SHP77 (cell line): Measurements from ENCODE around the gene INPP5D.
"Not testable (repeated sequence)": the region's sequence is repeated elsewhere in the genome, so short reads cannot be mapped to it uniquely, and the experiment has no call there.

Experiments
- DNase-seq, 2 experiments: peaks; one replicate each; lab custom pipeline; 2025; lab: John Stamatoyannopoulos, UW

INPP5D gene

DNA sequence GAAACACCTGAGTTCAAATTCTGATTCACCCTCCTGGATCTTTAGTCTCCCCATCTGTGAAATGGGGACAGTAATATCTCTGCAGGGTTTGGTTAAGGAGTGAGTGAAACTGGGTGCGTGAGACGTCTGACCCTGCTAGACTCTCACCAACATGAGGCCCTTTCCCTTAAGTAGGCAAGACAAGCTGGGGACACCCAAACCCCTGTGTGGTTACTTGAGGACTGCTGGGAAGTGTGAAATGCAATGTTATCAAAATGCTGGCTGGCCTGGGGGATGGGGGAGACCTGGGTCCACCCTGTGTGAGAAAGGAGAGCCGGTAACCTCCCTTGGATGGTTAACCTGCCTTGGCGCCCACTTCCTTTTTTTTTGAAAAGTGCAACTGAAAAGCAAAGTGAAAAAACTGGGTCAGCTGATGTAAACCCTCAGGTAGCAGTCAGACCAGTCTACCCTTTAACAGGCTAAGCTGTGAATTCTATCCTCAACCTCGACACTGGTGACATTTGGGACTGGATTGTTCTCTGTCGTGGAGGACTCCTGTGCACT is 82.3 kb downstream of the INPP5D start:
- no peak for DNase-seq

GRCh38 chr2:233143700-233144331 is 83.7 kb downstream of the INPP5D start:
- DNase-seq: no peak

DNA sequence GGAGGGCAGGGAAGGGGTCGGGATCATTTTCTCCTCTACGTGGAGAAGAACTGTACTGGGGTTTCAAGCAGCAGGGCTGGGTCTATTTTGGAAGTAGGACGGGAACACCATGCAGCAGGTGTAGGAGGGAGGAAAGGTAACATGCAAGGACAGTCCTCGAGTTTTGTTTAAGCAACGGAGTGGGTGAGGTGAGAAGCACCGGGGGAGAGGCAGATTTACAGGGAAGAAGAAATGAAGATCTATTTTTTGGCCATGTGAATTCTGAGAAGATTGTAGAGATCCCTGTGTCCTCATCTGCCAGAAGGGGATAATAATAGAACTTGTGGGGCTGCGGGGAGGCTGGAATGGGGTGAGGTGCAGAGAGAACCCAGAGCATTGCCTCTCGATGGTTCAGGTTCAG is 85.6 kb downstream of the INPP5D start:
- DNase-seq: no peak

DNA sequence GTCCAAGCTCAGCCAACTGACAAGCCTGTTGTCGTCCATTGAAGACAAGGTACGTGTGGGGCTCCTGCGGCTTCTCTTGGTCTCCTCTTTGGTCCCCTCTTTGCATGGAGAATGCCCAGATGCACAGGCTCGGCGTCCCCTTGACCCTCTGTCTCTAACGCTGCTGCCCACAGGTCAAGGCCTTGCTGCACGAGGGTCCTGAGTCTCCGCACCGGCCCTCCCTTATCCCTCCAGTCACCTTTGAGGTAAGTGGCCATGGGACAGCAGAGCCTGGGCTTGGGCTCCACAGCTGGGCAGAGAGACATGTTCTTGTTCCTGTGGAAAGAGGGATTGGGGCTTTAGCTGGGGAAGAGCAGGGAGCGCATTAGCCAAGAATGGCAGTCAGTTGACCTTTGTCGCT is 86.1 kb downstream of the INPP5D start:
- DNase-seq: no peak

- DNase-seq: no peak
Measured at GRCh38 chr2:233147136-233147828, 87.1 kb downstream of the INPP5D start.

DNA sequence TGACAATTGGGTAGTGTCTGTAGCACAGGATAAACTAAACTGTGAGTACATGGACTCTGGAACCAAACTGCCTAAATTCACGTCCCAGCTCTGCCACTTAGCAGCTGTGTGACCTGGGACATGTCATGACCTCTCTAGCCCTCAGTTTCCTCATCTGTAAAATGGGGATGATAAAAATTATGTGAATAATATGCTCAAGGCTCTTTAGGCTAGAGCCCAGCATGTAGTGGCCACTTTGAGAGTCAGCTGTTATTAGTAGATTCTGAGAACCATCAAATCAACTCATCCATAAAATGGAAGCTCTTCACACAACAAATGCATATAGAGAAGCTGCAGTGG is 87.7 kb downstream of the INPP5D start:
- no peak for DNase-seq

GRCh38 chr2:233148354-233148753 is 88.2 kb downstream of the INPP5D start:
- no peak for DNase-seq

DNA sequence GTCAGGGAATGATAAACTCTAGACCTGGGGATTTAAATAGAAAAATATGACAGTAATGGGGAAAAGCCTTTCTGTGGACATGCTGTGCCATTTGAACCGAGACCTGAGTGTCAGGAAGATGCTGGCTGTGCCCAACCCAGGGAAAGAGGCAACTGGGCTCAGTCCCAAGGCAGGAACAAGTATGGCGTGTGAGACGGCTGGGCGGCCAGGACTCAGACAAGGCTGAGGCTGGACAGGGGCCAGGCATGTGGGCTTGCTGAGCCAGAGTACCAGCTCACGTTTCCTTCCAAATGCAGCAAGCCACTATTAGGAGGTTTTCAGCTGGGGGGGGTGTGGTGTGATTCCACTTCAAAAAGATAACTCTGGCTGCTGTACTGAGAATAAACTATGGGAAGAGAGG is 92.4 kb downstream of the INPP5D start:
- DNase-seq: peak in 1 of 2 experiments; percentile 4

DNA sequence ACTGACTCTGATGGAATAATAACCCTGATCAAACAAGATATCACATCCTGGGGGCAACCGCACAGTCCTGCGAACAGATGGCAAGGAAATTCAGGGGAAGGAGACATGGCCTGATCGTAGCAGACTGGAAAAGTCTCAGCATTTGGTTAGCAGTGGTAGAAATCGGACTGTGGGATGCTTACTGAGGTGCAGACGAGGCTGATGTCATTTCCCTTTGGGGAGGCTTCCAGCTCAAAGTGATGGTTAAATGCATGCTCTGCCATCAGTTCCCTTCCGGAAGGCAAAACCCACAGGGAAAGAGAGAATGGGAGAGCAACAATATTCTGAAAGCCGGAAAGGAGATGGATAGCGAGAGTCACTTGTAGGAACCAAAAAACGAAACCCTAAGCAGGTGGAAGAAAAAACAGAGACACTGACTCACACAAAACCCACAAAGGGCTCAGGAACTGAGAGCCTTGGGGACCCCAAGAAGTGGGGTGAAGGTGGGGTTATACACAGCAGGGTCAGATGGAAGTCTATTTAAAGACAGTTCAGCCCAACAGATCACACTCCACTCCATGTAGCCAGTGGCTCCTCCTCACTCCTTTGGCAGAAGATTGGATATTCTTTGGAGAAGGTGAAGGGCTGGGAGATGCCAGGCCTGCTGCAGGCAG is 93.1 kb downstream of the INPP5D start:
- no peak for DNase-seq

DNA sequence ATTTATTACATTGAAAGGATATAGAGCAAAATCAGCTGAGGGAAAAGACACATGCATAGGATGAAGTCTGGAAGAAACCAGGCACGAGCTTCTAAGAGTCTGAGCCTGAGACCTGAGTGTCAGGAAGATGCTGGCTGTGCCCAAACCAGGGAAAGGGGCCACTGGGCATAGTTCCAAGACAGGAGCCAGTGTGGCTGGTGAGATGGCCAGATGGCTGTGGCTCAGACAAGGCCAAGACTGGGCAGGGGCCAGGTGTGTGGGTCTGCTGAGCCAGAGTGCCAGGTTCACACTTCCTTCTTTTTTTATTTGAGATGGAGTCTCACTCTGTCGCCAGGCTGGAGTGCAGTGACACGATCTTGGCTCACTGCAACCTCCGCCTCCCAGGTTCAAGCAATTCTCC is 95.9 kb downstream of the INPP5D start:
- peak in 1 of 2 experiments; percentile 2 for DNase-seq

GRCh38 chr2:233156461-233156860 is 96.3 kb downstream of the INPP5D start:
- not testable (repeated sequence) for DNase-seq

DNA sequence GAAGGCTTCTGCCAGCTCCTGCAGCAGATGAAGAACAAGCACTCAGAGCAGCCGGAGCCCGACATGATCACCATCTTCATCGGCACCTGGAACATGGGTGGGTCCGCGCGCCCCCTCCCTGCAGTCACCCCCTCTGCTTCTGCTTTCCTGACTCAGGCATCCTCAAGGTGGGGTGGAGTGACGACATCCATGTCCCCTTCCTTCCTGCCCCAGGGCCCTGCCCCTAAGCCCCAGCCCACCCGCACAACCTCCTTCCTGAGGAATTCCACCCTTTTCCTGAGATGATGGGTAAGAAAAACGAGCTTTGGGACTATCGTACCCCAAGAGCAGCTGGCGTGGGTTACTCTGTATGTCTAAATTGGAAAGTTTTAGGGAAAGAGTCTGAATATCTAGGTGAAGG is 101.6 kb downstream of the INPP5D start:
- no peak for DNase-seq

GRCh38 chr2:233162770-233163169 is 102.6 kb downstream of the INPP5D start:
- DNase-seq: no peak

DNA sequence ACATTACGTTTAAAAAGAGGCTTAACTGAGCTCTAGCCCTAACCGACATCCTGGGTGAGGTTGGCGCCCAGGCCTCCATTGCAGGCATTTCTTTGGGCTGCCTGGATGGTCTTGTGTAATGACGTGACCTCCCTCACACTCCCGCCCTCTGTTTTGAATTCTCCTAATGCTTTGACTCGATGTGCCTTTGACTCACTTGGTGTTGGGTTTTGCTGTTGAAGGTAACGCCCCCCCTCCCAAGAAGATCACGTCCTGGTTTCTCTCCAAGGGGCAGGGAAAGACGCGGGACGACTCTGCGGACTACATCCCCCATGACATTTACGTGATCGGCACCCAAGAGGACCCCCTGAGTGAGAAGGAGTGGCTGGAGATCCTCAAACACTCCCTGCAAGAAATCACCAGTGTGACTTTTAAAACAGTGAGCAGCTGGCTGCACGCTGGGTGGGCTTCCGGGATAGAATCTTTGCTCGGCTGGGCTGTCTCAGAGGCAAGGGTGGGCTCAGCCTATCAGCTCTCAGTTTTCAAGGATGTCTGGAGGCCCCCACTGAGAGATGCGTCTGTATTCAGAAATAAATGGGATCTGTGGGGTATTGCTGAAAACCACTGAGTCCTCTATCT is 103.5 kb downstream of the INPP5D start:
- DNase-seq: no peak

- no peak for DNase-seq
Measured at GRCh38 chr2:233164128-233164635, 104.0 kb downstream of the INPP5D start.

GRCh38 chr2:233164967-233165366 is 104.8 kb downstream of the INPP5D start:
- DNase-seq: no peak

GRCh38 chr2:233165543-233165894 is 105.4 kb downstream of the INPP5D start:
- no peak for DNase-seq

DNA sequence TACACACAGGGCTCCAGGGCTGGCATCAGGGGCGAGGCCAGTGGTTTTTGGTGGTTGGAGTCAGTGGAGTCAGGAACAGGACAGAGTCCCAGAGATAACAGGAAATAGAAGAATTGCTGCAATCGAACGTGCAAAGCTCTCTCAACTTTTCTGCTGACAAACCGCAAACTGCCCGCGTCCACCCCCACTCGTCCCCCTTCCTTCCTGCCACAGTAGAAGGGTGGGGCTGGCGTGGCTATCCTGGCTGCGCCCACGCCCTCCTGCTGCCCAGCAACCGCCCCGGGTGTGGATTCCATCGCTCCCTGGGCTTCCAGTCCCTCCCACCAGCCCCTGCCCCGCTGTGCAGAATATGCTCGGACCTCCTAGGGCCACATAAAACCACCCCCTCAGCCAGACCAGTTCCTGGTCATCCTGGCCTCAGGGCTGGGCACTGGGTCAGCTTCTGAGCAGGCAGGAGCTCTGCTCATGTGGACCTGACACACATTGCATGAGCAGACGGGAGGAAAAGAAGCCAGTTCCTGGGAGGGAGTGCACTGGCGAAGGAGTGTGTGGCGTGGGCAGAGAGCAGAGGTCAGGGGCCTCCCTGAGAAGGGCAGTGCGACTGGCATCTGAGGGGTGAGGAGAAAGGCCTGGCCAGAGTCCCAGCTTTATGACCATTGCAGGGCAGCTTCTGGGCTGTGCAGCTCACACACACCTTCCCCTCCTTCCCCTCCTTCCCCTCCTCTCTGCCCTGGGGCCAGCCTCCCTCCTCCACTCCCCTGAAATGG is 105.9 kb downstream of the INPP5D start:
- DNase-seq: no peak

- DNase-seq: no peak
Measured at GRCh38 chr2:233168445-233168844, 108.3 kb downstream of the INPP5D start.

GRCh38 chr2:233168919-233169318 is 108.8 kb downstream of the INPP5D start:
- DNase-seq: no peak

DNA sequence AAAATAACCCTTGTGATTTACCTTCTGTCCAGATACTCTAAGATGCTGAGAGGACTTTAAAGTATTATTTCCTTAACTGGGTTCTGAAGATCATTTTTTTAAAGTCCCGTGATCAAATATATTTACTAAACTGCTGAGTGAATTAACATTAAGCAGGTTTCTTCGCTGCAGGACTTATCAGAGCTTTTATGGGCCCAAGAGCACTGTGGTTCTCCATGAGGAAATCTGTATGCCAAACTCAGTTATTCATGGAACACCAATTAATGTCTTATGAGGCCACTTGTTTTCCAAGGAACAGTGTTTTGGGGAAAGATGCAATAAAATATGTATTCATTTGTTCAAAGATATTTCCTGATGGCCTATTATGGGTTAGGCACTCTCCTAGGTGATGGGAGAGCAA is 111.2 kb downstream of the INPP5D start:
- no peak for DNase-seq

- no peak for DNase-seq
Measured at GRCh38 chr2:233173115-233173514, 113.0 kb downstream of the INPP5D start.
